NB4 (cell line): ENCODE measurements around the gene CTCFL.

Experiments used
- CTCF ChIP-seq: IDR thresholded peaks from one replicate; pipeline ENCODE4 v1.5.1; 2012; ENCODE audit warnings: low read depth, low read length
- MYC ChIP-seq: IDR thresholded peaks from 2 replicates; pipeline ENCODE4 v1.6.1; 2011; ENCODE audit warnings: low read depth, low read length
- POLR2A ChIP-seq: IDR thresholded peaks from 2 replicates; pipeline ENCODE4 v1.6.1; 2011; ENCODE audit warnings: mild to moderate bottlenecking; ENCODE audit not compliant: insufficient read length; ENCODE audit errors: extremely low read depth

GRCh38 chr20:57495978-57496377 lies 29.0 kb downstream of the CTCFL start:
- TF ChIP-seq CTCF (no peak), MYC (no peak), POLR2A (no peak)
